HG03097 (cell line): Measurements from ENCODE around the gene THEM4.
A peak's percentile ranks its signal among the peaks of the same experiment; 100 is the strongest.

Experiments
- ATAC-seq: cut with Tn5 transposase; IDR thresholded peaks from one replicate; pipeline ENCODE4 v1.9.1; 2021; ENCODE audit not compliant: unreplicated experiment, low FRiP score

The THEM4 gene

DNA sequence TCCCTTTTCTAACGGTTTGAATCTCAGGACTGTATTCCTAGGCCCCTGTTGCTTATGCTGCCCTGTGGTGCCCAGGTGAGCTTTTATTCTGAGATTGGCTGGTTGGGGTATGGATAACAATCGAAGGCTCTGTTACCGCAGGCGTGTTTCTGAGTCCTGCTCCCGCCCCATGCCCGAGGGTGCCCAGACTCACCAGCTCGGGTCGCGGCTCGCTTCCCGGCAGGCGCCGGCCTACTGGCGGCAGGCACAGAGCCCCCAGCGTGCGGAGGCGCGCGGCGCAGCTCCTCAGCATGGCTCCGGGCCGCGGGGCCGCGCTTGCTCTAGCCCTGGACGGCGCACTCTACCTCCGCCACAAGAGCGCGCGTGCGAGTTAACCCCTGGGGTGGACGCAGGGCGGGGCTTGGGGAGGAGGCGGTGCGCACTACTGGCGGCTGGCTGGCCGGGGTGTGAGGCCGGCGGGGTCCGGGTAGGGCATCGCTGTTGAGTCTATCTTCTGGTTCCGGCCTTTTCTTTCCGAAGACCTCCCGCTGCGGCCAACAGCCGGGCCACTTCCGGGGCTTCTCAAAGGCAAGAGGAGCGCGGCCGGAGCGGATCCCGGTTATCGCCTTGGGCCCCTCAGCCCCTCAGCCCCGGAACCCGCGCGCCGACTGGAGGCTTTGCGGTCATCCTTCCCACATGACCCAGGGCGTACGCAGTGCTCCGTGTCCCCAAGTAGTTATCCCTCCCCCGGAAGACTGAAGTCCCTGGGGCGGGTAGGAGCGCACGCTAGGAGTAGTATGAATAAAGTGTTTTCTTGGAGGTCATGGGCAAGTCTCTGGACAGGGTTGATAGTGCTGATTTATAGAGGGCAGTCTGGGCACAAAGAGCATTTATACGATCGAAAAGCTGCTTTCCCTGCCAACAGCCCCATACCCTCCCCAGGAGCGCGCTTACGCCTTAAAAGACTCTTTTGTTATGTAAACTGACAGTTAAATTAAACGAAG lies at the start of gene THEM4:
TSS of gene THEM4 (minus strand) at position 345 of the 983 bp plus-strand sequence. CDS start at position 292, 53 bp downstream.
- peak; percentile 99 for ATAC-seq

DNA sequence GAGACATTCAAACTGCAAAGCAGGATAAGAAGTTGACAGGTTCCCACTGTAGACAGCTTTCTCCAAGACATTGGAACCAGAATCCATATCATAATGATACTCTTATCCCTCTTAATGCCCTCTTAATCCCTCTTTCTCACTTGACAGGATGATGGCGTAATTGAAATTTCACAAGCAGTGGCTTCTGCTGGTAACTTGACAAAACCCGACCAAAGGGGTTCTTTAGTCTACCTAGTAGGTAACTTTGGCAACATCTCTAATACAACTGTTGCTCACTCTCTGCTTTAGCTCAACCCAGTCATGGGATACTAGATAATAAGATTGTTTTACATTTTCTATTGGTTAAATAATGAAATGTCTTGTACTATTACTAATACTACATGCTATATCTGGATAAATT lies 49.6 kb upstream of the THEM4 start:
- no peak for ATAC-seq

DNA sequence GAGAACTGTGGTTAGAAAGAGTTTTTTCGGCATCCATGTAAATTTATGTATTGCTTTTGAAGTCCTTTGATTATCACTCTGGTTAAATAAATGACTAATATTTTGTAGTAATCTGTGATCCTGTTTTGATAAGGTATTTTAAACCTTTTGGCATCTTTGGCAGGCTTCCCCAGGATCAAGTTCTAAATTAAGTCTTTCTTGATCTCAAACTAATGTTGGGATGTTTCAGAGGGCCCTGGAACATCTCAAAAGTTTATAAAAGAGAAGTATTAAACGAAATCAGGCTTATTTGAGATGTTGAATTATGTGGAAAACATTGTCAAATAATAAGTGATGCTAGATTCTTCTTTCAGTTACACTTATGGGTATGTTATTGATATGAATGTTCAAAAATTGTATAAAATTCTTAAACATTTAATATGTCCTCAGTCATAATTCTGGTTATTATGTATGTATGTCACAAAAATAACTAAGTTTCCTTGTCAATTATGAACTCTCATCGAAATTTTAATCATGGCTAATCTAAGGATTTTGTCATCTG lies 47.7 kb upstream of the THEM4 start:
- ATAC-seq: no peak

DNA sequence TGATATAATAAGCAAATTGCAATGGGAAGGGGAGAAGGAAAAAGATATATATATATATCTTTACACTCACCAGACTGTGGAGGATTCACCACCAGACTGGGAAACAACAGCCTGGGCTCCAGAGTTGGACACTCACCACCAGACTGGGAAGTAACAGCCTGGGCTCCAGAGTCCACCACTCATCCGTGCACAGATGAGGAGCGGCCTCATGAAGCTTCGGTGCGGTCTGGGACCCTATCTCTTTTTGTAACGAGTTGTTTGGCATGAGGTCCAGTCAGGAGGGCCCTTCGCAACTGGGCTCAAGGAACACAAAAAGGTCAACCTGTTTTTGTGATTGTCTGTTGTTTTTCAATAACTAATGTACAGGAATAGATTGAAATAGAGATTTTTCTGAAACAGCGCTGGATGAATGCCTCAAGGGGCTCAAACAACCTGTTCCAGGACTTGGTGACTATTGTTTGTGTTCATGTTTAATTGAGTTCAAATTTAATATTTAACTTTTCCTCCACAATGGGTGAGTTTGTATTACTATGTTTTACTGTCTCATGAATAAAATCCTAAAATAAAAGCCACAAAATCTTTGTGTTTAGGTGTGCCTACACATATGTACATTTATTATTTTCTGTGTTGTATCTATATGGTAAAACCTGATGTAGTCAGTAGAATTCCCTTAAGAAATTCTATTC lies 44.2 kb upstream of the THEM4 start:
- ATAC-seq: no peak

DNA sequence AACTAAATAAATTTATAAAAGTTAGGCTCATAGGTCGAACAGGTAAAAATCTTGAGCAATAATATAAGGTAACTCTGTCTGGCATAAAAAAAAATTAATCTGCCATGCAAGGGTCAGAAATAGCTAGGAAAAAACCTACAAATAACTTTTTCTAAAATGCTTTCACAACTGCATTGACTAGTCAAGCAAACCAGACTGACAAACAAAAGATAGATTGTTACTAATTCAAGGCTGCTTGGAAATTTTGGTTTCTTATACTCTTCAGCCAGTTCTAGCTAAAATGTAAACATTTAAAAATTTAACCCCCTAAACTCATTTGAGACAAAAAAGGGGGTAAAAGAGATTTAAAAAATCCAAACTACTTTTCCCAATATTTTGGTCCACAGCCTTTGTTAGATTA lies 43.5 kb upstream of the THEM4 start:
- no peak for ATAC-seq

DNA sequence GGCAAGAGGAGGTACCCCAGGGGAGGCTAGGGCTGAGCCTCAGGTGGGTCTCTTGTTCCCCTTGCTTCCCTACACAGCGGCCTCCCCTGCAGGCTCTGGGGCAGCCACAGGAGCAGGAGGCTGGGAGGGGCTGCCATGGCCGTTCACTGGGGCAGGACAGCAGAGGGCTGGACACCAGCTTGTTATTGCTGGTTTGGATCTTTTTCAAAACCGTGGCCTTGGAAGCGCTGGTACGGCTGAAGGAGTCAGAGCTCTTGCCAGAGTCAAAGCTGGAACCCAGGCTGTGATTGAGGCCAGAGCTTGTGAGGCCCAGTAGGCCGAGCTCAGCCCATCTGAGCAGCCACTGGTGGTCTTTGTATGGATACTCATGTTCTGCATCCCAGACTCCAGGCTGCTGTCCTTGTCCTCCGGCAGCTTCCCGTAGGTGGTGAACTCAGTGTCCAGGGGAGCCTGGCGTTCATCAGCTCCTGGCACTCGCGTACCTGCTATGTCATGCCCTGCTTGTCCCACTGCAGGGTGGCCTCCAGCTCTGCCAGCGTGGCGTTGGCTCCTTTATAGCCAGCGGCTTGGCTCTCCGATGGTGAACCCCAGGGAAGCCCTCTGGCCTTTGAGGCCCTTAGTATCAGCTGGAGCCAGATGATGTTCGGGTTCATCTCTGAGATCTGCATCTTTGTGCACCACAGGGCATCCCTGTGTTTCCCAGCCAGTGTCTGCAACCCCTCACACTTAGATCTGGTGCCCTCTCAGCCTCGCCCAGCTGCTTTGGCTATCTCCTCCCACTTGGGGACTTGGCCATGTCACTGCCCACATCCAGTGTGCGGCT lies 40.3 kb upstream of the THEM4 start:
- no peak for ATAC-seq

DNA sequence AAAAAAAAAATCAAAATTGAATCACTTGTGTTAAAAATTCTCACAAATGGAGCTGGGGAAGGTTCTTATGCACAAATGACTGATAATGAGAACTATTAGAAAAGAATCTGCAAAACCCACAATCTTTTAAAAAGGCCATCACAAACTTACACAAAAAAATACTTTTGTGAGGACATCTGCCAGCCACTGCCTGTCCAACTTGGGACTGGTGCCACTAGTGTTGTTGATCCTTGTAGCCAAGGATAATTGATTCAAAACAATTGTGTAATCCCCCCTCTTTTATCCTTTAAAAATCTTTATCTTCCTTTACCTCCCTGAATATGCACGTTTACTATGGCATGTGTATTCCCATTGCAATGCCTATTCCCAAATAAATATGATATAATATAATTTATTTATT lies 39.2 kb upstream of the THEM4 start:
- no peak for ATAC-seq

DNA sequence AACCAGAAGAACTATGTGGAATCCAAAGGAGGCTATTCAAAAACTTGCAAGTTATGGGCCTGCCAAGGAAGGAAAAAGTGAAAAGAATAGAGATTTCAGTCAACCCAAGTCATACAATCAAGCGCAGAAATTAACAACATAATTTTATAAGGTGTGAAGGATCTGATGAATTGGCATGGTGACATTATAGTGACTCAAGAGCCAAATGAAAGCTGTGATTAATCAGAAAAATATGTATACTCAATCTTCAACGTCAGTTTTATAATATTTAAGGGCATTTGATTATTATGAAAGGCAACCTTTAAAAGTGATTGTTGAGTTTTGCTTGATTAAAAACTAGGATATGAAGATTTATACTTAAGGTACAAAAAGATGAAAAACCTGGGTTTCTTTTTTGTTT lies 37.8 kb upstream of the THEM4 start:
- no peak for ATAC-seq

DNA sequence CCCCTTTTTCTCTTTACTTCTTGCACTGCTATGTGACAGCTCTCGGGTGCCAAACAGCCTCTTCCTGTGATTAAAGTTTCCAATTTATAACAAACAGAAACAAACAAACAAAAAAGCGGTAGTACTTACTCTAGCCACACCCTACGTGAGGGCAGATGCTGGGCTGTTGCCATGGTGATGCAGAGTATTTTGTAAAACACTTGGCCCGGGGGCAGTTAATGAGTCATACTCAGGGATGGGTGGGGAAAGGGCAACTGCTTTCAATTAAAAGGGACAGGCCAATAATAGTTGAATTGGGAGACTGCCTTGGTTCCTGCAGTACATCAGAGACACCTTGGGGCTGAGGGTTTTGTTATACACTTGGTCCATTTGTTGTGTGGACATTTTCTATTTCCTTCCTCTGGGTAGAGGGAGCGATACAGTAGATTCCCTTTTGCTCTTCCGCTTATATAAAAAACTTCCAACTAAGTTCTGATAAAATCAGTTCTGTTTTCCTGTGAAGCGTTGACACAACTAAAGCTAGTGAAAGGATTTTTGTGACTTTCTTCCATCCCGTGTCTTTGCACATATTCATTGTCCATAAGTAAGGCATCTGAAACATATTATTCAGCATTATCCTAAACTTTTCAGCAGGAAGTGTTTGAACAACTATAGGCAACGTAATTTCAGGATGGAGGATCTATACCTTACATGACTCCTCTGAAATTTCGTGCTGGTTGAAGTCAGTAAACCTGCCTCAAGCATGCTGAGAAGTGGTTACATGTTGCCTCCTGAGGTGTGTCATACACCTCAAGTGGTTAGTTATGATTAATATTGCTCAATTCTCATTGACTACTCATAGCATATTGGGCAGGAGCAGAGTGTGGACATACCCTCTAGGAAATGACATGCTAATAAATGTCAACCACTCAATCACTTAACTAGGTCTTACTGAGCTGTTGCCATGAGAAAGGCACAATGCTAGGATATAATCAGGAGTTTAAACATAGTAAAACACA lies 36.7 kb upstream of the THEM4 start:
- ATAC-seq: no peak

DNA sequence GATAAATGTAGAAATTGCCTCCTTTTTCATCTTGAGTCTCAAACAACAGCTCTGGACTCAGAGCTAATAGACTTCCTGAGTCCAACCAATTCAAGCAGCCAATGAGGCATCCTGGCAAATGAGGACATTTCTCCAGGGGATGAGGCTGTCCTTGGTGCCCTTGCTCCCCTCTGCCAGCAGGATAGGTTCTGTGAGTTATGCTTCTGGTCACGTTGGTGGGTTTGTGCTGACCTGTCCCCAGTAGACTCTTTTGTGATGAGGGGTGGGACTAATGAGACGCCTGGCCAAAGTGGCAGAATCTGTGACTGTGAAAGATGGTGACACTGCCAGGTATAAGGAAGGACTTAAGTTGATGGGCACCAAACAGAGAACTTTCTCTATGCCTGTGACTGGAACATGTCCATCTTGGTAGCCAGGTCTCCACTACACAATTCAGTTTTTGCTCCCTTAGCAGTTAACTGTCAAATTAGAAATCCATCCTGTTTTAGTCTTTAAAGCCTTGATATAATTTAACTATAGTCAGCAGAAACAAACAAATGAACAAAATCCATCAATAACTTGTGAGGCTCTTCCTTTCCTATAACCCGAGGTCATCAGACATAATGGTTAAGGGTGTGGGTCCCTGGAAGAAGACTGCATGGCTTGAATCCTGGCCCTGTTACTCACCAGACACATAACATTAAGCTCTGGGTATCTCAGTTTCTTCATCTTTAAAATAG lies 35.7 kb upstream of the THEM4 start:
- ATAC-seq: no peak

DNA sequence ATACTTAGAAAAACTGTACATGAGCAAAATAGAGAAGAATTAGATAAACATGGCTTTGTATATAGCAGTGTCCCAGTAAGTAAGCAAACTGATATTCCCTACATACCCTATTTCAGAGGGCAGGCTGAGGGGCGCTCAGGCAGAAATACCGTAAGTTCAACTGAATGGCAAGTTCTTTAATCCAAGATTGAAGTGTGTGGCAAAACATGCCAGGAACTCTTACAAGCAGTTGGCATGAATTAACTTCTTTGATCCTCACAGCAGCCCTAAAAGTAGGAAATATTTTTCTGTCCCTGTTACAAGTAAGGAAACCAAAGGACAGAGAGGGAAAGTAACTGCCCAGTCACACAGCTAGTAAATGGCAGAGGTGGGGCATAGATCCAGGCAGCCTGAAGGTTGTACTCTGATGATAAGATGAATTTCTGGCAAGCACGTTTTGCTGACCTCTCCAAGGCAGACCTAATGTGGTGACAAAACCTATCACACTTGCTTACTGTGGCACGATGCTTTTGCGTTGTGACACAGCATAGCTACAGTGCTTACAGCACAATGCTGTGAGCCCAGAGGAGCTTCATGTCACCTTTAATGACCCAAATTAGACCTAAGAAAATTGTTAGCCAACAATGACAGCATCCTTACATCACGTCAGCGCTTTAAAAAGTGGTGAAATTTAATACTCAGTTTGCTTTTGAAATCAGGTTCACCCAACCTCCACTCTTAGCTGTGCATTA lies 35.0 kb upstream of the THEM4 start:
- no peak for ATAC-seq

DNA sequence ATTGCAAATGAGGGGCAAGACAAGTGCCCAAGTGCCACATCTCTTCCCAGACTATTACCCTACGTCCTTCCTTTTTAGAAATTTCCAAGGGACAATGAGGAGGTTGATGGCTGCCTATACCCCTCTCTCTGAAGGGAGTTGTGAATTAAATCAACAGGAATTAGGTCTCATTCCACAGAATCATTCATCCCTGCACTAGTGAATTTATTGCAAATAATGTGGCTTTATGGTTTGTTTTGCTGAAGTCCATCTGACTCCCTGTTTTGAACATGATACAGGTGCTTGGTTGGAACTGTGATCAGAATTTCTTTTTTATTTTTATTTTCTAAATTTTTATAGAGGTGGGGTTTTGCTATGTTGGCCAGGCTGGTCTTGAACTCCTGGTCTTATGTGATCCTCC lies 34.3 kb upstream of the THEM4 start:
- ATAC-seq: no peak

DNA sequence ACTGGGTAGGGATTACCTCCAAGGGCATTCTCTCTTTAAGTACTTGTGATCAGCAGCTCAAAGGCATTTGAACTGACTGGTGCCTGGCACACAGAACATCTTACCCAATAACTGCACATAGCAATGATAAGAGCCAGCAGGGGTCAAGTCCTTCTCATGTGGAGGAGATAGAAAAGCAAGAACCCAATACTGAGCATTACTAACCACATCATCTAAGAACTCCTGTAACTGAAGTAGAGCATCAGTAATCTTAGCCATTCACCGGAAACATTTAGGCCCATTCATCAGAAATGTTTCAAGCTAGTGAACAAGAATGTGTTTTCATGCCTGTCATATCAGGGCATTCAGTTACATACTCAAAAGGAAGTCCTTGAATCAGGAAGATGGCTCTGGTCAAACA lies 33.6 kb upstream of the THEM4 start:
- no peak for ATAC-seq

DNA sequence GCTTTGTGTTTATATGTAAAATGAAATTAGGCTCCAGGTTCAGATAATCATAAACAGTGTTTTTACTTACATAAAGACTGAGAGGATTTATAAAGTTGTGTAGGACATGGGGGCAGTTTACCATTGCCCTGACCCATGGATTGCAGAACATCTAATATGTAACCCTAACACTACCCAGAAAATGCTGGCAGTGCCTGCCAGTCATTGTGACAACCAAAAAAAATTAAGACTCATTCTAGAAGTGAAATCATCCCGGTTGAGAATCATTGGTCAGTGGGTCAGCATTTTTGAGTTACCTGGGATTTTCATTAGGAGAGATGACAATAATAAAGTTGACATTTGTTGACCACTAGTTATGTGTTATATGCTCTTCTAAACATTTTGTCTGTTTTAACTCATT lies 31.2 kb upstream of the THEM4 start:
- ATAC-seq: no peak

DNA sequence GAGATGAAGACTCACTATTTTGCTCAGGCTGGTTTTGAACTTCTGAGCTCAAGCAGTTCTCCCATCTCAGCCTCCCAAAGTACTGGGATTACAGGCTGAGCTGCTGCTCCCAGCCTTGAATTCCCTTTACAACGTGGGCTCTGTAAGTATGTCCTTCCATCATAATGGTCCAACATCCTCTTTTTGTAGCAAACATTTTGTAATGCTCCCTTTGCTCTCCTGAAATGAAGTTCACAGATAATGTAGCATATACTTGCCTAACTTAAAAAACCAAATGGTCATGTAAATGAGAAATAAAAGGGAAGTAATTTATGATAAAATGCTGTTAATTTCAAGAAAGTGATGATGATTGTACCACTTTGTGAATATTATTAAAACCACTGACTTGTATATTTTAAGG lies 30.5 kb upstream of the THEM4 start:
- ATAC-seq: no peak

DNA sequence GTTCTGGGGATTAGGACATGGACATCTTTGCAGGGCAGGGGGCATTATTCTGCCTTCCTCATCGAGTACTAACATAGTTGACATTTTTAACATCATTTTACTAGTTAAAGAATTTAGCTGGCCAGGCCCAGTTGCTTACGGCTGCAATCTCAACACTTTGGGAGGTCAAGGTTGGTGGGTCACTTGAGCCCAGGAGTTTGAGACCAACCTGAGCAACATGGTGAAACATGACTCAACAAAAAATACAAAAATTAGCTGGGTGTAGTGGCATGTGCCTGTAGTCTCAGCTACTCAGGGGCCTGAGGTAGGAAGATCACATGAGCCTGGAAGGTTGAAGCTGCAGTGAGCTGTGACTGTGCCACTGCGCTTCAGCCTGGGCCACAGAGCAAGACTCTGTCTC lies 29.8 kb upstream of the THEM4 start:
- ATAC-seq: no peak

DNA sequence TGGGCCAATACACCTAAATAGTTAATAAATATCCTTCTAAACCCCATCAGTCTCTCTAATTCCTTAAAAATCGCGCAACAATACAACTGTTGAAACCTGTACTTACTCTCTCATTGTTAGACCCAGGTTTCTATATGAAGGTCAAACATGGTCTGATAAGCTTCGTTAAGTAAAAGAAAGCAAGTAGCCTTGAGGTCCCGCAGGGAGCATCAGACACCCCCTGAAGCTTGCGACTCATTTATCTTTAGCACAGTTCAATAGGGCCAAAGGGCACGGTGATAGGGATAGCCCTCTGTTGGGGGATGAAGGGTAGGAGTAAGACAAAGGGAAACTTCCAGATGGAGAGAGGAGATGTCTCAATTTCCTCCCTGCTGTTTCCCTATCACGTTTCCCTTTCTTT lies 27.3 kb upstream of the THEM4 start:
- no peak for ATAC-seq

DNA sequence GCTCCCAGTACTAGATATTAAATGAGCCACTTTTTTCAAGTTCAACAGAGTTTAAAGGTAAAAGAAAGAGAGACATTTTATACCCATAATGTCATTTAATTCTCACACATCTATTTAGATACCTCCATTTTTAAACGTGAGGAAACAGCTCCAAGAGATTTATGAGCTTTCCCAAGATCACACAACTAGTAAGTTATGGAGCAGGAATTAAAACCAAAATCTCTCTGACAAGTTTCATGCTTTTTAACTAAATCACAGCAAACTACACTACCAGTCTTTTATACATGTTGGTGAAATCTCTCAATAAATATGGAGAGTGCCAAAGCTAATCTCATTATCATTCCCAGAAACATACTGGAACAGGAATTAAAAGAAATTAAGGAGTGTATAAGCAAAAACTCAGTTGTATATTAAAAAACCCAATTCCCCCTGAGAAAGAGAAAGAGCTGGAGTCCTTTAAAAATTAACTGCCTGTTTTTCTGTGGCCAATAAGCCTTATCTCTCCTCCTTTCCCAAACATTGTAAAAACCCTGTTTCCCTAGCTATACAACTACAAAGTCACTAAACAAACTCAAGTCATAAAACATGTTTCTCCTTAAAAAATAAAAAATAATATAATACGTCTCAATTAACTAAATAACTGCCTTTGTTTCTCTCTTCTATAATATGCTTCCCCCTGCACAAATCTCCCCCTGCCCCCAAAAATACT lies 26.7 kb upstream of the THEM4 start:
- ATAC-seq: no peak
